Keratinocyte (primary cell): ENCODE measurements around the gene C1S. TPM values are rescaled to one million over a fixed set of nuclear protein-coding genes. Genes with fewer than 3 reads are reported as not detected.

ENCODE experiments used
- DNase-seq: peaks from one replicate; pipeline ENCODE4 v3.0.0-alpha.2; 2011; ENCODE audit warnings: low read depth, missing footprints, low spot score
- FAIRE-seq: peaks from 2 replicates; lab custom pipeline; 2011; peaks lifted over from hg19 to GRCh38; lab: Jason Lieb, UNC
- H2AFZ ChIP-seq: 2 replicates; pipeline ENCODE4 v1.6.0; 2012; ENCODE audit warnings: low read length, control low read depth, inconsistent platforms; ENCODE audit not compliant: control insufficient read depth
- H3K27ac ChIP-seq: 2 replicates; pipeline ENCODE4 v1.5.1; 2011; ENCODE audit warnings: low read length; ENCODE audit not compliant: control insufficient read depth, insufficient read depth
- H3K27me3 ChIP-seq: 3 replicates; pipeline ENCODE4 v1.6.0; 2011; ENCODE audit warnings: low read length; ENCODE audit not compliant: control insufficient read depth, insufficient read depth; ENCODE audit errors: extremely low read depth
- H3K36me3 ChIP-seq, 2 experiments: 2 replicates in 1 of 2; 3 replicates in 1 of 2; pipeline ENCODE4 v1.5.1; 2011; ENCODE audit warnings: low read length in 2 of 2, mild to moderate bottlenecking in 1 of 2; ENCODE audit not compliant: control insufficient read depth in 2 of 2, insufficient read depth in 2 of 2; ENCODE audit errors: extremely low read depth in 1 of 2
- H3K4me1 ChIP-seq: 3 replicates; pipeline ENCODE4 v1.5.1; 2011; ENCODE audit warnings: low read length; ENCODE audit not compliant: control insufficient read depth, insufficient read depth; ENCODE audit errors: extremely low read depth
- H3K4me2 ChIP-seq: 3 replicates; pipeline ENCODE4 v1.6.0; 2011; ENCODE audit warnings: low read depth, low read length; ENCODE audit not compliant: control insufficient read depth, insufficient read depth; ENCODE audit errors: extremely low read depth
- H3K4me3 ChIP-seq, 3 experiments: fragments of 200-600 bp in 1 of 3; sonication (generic) in 1 of 3; 2 replicates in 2 of 3; 3 replicates in 1 of 3; pipeline ENCODE4 v1.5.1; 2011 to 2016; ENCODE audit warnings: low read length in 3 of 3, mild to moderate bottlenecking in 3 of 3, control low read depth in 2 of 3, inconsistent platforms in 1 of 3, low read depth in 1 of 3, mixed read lengths in 1 of 3, mixed run types in 1 of 3, moderate library complexity in 1 of 3; ENCODE audit not compliant: control insufficient read depth in 2 of 3, insufficient read depth in 2 of 3; ENCODE audit errors: extremely low read depth in 1 of 3
- H3K79me2 ChIP-seq: 2 replicates; pipeline ENCODE4 v1.6.0; 2012; ENCODE audit warnings: low read length; ENCODE audit not compliant: control insufficient read depth, insufficient read depth
- H3K9ac ChIP-seq: 3 replicates; pipeline ENCODE4 v1.6.0; 2011; ENCODE audit warnings: low read length; ENCODE audit not compliant: control insufficient read depth, insufficient read depth; ENCODE audit errors: extremely low read depth
- H3K9me1 ChIP-seq: 3 replicates; pipeline ENCODE4 v1.6.0; 2011; ENCODE audit warnings: low read length; ENCODE audit not compliant: control insufficient read depth, insufficient read depth; ENCODE audit errors: extremely low read depth
- H3K9me3 ChIP-seq: 2 replicates; pipeline ENCODE4 v1.5.1; 2012; ENCODE audit warnings: low read depth, low read length; ENCODE audit not compliant: control insufficient read depth
- H4K20me1 ChIP-seq: 3 replicates; pipeline ENCODE4 v1.6.0; 2011; ENCODE audit warnings: low read length; ENCODE audit not compliant: control insufficient read depth, insufficient read depth; ENCODE audit errors: extremely low read depth
- EZH2 ChIP-seq: IDR thresholded peaks from one replicate; pipeline ENCODE4 v1.6.1; 2012; ENCODE audit warnings: inconsistent platforms, mild to moderate bottlenecking, low read length, moderate library complexity
- dilution Hi-C: fragments of 300-500 bp; cut with MboI; formaldehyde crosslinking; loops from one replicate; pipeline ENCODE4 v1.7.0; 2020; ENCODE audit warnings: low sequenced_read_pairs; ENCODE audit not compliant: extremely low pct_ligation_motif_present
- polyA plus RNA-seq, 5 experiments: library from polyadenylated mRNA; depleted of rRNA in 3 of 5; stranded (reverse) in 3 of 5; stranded (forward) in 1 of 5; unstranded in 1 of 5; fragments of >200 nt; gene quantifications; 1 replicate in 1 of 5; 2 replicates in 3 of 5; 3 replicates in 1 of 5; pipeline versions ENCODE4 v1.2.1 to v1.2.3, GENCODE V29; 2011 to 2012; ENCODE audit warnings: missing spikeins in 2 of 5, low read depth in 1 of 5, low replicate concordance in 1 of 5
- TF ChIP-seq, protein P1 (sequence below), 3 experiments: IDR thresholded peaks in 1 of 3; conservative IDR thresholded peaks in 1 of 3; optimal IDR thresholded peaks in 1 of 3; 2 replicates in 2 of 3; 3 replicates in 1 of 3; pipeline versions ENCODE3 to v1.5.1; 2011; ENCODE audit warnings: low read length in 3 of 3, mild to moderate bottlenecking in 3 of 3, moderate library complexity in 2 of 3, control low read depth in 1 of 3, inconsistent platforms in 1 of 3; ENCODE audit not compliant: insufficient read depth in 2 of 3; ENCODE audit errors: extremely low read depth in 1 of 3

Gene C1S
- polyA plus RNA-seq, 1 donor (not counting 4 experiments of a cell fraction or from before 2014, with no cell fraction given) = 2.6 TPM

DNA sequence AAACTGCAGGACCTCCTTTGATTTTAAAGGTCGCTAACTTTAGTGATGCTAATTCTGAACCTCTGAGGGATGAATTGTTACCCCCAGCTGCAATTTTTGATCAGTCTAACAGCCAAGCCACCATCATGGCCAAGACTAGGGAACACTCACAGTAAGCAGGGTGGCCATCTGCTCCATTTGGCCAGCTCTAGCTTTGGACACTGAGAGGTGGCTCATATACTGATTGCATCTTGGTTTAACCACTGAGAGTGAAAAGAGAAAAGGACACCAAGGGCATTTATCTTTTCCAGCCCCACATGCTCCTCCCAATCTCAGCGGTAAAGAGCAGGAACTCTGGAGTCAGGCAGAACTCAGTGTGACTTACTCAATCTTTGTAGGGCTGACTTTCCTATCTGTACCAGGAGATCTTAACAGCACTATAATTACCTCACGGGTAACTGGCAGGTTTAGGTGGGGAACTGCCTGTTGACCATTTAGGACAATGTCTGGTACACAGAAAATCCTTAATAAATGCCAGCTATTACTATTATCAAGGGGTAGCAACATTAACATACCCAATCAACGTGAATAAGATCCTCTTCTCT is 48.4 kb upstream of the C1S start:
- Histone ChIP-seq H3K9me3 (no peaks in the 10 kb centered on the region), H3K4me3 (no peak overlapping the region), H3K27ac (no peak overlapping the region), H3K4me1 (peaks cover 10% of the 10 kb centered on the region), H3K27me3 (no peaks in the 10 kb centered on the region), H3K9me1 (no peaks in the 10 kb centered on the region), H2AFZ (no peak overlapping the region), H3K36me3 (peaks cover 3% of the 10 kb centered on the region in 2 experiments), H3K79me2 (peaks cover 15% of the 10 kb centered on the region), H3K4me2 (no peak overlapping the region), H4K20me1 (no peaks in the 10 kb centered on the region), H3K9ac (no peak overlapping the region)
- DNase-seq (no peak), FAIRE-seq (no peak)
- dilution Hi-C loops = no loop called here
- TF ChIP-seq, protein P1, sequence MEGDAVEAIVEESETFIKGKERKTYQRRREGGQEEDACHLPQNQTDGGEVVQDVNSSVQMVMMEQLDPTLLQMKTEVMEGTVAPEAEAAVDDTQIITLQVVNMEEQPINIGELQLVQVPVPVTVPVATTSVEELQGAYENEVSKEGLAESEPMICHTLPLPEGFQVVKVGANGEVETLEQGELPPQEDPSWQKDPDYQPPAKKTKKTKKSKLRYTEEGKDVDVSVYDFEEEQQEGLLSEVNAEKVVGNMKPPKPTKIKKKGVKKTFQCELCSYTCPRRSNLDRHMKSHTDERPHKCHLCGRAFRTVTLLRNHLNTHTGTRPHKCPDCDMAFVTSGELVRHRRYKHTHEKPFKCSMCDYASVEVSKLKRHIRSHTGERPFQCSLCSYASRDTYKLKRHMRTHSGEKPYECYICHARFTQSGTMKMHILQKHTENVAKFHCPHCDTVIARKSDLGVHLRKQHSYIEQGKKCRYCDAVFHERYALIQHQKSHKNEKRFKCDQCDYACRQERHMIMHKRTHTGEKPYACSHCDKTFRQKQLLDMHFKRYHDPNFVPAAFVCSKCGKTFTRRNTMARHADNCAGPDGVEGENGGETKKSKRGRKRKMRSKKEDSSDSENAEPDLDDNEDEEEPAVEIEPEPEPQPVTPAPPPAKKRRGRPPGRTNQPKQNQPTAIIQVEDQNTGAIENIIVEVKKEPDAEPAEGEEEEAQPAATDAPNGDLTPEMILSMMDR (optimal IDR thresholded peaks at IDR 0.05 in 1 of 3, IDR thresholded peaks at IDR 0.05 in 1 of 3, conservative IDR thresholded peaks at IDR 0.05 in 1 of 3; ENCODE audit: extremely low read depth in 1 of 3, insufficient read depth in 2 of 3, low read length in 3 of 3) = no peak
- TF ChIP-seq EZH2 = no peak

DNA sequence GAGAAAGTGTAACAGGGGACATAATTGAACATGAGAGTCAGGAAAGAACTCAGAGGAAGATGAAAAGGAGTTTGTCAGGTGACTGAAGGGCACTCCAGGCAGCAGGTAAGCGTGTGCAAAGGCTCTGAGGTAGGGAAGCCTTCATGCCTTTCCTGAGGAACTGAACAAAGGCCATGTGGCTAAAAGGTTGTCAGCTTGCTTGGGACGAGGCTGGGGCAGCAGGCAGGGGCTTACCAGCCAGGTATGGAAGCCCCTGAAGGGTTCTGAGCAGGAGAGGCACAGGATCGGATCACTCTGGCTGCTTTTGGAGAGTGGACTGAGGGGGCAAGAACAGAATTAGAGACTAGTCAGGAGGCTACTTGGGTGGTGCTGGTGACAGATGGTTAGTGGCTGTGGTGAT is 47.4 kb upstream of the C1S start:
- Histone ChIP-seq H4K20me1 (no peaks in the 10 kb centered on the region), H3K4me3 (no peak overlapping the region), H3K9ac (no peak overlapping the region), H3K9me1 (no peaks in the 10 kb centered on the region), H3K79me2 (peaks cover 25% of the 10 kb centered on the region), H2AFZ (no peak overlapping the region), H3K27ac (no peak overlapping the region), H3K27me3 (no peaks in the 10 kb centered on the region), H3K4me2 (no peak overlapping the region), H3K9me3 (no peaks in the 10 kb centered on the region), H3K36me3 (peaks cover 3% of the 10 kb centered on the region in 2 experiments), H3K4me1 (peaks cover 16% of the 10 kb centered on the region)
- no peak for FAIRE-seq
- dilution Hi-C loops = no loop called here
- TF ChIP-seq, protein P1 (optimal IDR thresholded peaks at IDR 0.05 in 1 of 3, IDR thresholded peaks at IDR 0.05 in 1 of 3, conservative IDR thresholded peaks at IDR 0.05 in 1 of 3; ENCODE audit: extremely low read depth in 1 of 3, insufficient read depth in 2 of 3, low read length in 3 of 3) = no peak
- no peak for TF ChIP-seq EZH2
- DNase-seq = no peak
